ENCODE data around the gene CD2BP2.
"Not testable (repeated sequence)": the region's sequence is repeated elsewhere in the genome, so short reads cannot be mapped to it uniquely, and the experiment has no call there.

Gene CD2BP2

DNA sequence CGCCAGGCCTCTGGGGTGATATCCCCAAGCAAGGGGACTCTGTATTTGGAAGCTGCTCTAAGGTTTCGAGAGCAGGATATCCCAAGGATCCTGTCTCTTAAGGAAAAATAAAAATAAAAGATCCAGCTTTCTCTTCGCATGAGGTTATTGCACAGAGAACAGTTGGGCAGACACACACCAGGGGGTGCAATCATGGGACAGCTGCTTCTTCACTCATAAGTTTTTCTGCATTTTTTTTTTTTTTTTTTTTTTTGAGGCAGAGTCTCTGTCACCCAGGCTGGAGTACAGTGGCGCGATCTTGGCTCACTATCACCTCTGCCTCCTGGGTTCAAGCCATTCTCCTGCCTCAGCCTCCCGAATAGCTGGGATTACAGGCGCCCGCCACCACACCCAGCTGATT, 13.1 kb downstream of the CD2BP2 start:
- not testable (repeated sequence) for DNase-seq

DNA sequence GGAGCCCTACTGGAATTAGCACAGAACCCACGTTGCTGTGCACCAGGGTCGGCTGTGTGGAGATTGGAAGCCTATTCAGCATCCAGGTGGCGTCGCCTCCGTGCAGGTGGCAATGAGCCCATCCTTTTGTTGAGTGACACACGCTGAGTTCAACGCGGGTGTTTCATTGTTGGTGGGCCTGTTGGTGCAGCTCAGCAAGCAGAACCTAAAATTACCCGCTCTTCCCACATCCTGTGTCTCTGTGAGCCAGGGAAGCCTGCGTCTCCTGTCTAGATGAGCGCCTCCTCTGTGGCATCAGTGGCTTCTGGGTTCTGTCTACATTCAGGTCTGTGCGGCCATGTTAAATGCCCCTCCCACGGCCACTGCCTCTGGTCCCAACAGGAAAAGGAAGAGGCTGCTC, 14.5 kb downstream of the CD2BP2 start:
- no peak for DNase-seq

DNA sequence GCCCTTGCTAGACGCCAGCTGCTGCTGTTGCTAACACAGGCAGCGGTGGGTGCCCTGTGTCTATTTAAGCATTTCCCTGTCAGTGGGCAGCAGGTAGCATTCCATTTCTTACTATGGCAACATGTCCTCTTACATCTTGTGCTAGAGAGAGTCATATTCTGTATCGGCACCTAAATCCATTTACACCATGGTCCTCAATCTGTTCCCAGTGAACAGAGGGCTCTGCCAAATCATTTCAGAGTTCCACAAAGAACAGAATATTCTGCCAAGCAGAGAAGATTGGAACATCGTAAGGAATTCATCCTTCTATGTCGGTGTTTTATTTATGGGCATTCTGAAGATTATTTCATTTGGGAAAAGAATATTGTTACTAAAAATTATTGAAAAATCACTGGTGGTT, 16.4 kb downstream of the CD2BP2 start:
- not testable (repeated sequence) for DNase-seq

DNA sequence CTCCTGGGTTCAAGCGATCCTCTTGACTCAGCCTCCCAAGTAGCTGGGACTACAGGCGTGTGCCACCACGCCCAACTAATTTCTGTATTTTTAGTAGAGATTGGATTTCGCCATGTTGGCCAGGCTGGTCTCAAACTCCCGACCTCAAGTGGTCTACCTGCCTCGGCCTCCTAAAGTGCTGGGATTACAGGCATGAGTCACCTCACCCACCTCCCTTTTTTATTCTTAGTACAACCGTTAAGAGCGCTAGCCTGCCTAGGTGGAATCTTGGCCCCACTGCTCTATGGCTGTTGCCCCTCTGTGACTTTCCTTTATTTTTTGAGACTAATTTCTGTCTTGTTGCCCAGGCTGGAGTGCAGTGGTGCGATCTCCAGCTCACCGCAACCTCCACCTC, 17.1 kb downstream of the CD2BP2 start:
- not testable (repeated sequence) for DNase-seq

DNA sequence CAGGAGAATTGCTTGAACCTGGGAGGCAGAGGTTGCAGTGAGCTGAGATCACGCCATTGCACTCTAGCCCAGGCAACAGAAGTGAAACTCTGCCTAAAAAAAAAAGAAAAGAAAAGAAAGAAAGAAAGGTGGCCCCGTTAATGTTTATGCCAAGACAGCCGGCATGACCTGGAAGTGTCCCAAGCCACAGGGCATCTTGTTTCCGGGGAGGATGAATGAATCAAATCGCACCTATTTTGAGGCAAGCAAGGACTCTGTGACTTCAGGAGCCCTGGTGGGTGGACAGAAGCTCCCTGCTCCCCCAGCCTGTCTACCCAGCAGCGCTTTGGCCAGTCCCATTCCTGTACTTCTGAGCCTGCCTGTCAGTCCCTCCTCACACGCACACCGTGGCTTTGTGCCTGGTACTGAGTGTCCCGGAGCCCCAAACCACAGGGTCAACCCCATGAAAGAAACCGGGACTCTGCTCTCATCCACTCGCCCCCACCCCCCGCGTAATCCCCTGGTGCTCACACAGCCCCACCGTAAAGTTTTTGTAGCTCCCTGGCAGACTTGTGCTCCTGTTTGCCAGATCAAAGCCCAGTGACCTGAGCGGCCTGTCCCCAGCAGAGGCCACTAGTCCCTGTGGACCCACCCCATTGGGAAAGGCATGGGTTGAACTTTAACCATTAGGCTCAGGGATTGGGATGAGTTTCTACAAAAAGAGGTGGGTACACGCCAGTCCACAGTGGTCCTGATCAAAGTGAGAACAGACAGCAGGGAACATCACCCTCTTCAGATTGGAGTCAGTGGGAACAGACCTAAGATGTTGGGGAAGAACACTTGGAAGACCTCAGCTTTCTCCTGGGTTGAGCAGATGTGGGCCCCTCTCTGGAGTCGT, 19.3 kb downstream of the CD2BP2 start:
- DNase-seq: no peak

DNA sequence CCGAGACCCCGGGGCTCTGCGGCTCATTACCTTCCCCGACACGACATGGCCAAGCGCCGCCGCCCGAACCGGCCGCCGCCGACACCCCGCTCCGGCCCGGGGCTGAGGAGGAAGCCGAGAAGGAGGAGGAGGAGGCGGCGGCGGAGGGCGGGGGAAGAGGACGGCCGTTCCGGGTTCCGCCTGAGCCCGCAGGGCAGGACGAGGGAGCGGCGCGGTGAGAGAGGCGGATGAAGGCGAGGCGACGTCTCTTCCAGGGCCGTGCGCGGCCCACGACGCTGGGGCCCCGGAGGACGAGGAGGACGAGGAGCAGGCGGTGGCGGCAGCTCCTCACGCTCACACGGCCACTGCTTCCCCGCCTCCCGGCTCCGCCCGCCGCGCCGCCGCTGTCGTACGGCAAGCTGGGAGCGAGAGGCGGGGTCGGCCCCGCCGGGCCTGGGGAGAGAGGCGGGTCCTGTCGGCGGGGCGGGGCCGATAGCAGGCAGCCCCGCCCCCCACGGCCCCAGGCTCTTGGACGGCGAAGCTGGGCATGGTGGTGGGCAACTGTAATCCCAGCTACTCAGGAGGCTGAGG, 20.0 kb downstream of the CD2BP2 start:
- peak; percentile 90 for DNase-seq

DNA sequence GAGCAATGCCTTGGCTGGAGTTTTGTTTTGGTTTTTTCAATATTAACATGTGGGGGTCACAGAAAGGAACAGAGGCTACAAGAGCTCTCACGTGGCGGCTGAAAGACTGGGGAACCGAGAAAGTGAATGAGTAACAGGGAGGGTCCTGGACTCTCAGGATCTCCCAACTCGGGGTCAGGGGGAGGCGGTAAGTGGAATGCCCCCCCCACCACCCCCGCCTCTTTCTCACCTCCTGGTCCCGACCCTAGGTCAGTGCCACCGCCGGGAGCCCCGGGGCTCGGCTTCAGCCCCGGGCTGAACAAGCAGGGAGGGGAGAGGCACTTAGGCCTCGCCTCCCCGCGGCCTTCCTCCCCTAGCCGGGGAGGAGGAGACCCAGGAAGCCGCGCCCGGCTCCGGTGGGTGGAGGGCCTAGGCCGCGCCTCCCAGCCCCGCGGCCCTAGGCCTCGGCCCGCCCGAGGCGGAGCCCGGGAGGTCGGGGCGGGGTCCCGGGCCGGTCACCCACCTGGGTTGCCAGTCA, 20.6 kb downstream of the CD2BP2 start:
- peak; percentile 77 for DNase-seq

DNA sequence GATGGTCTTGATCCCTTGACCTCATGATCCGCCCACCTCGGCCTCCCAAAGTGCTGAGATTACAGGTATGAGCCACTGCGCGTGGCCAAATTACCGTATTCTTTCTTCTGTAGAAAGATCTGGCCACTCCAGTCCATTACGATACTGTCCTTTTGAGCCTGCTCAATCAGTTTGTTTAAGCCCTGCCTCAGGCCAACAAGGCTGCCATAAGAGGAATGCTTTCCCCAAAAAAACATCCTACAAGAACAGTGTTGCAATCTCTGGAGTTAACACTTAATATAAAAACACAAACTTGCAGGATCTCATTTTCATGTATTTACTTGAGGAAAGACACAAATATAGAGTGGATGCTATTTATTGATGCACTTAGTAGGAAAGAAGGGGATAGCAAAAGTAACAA, 30.9 kb downstream of the CD2BP2 start:
- DNase-seq: not testable (repeated sequence)

DNA sequence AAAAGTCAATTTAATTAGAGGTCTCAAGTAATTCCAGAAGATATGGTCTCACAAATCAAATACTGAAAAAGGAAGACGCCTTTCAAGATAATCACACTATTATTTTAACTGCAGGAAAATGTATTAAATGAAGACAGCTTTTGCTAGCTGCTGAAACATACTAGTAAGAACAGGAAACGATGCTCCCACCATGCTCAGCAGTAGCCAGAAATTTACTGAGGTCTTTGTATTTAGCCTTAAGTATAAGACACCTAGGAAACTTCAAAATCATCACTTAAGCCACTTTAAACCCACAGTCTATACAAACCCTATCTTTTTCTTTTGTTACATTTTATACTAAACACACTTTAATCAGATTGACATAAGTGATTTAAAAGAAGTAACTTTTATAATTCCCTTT, 36.5 kb downstream of the CD2BP2 start:
- DNase-seq: not testable (repeated sequence)

DNA sequence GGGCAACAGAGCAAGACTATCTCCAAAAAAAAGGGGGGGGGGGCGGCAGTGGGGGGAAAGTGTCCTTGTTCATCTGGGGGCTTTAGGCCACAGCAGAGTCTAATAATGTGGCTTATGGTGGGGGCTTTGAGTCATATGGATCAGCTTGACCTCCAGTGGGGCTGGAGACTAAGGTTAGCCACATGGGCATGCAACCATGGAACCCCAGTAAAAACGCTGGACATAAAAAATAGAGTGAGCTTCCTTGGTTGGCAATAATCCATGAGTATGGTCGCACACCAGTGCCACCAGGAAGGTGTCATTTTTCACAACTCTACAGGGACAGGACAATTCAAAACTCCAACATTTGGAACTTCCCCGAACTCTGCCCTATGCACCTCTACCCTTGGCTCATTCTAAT, 44.2 kb downstream of the CD2BP2 start:
- DNase-seq: not testable (repeated sequence)

DNA sequence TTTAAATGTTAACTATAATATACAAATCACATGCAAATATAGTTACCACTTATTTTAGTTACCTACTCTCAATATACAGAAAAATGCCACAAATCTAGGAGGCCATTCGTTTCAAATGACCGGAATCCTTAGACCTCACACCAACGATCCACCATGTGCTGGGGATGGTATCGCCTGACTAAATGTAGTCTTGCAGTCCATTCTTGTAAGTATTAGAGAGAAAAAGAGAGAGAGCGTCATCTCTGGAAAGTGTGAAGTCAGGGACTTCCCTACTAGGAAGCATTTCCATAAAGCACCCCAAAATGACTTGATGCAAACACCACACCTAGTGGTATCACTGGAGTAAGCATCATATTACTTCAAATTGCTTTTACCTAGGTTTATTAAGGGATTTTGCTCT, 45.9 kb downstream of the CD2BP2 start:
- DNase-seq: not testable (repeated sequence)

Measured in eye (tissue), 1 donor.